ENCODE measurements around the gene MSRB2. TPM values are rescaled to one million over a fixed set of nuclear protein-coding genes. Genes with fewer than 3 reads are reported as not detected.

Gene MSRB2
- total and polyA plus RNA-seq, 2 experiments from 2014 or later = 9.5 to 34.6 TPM

DNA sequence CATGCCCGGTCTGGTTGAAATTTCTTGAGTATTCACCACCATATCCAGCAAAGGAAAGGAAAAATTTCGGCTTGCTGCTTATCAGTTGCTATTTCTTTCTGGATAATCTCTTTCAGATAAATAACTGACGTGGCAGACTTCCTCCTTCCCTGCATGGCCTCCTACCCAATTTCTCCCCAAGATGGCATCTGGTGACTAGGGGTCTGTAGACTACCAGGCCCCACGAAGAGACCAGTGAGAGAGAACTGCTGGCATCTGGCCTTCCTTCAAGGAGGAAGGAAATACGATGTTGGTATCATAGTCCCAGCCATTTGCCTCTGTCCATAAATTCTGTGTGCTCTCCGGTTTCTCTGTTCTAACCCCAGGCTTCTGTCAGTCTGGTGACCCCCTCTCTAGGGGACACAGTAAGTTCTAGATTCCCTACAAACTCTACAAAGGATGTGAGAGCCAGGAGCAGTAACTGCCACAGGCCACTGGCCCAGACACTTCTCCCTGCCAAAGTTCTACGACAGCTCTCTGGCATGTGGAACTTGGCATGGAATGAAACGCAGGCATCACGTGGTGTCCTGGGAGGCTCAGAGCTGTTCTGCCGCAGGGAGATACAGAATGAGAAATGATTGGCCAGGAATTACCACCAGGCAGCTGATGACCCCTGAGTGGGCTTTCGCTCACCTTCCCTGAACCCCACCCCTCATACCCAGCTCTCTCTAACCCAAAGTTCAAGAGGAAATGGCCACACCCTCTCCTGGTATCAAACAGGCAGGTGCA is 30.0 kb upstream of the MSRB2 start (continued):
- TF ChIP-seq CREB1 (CRISPR knock-in tag; IDR thresholded peaks at IDR 0.05; ENCODE audit: low read depth) (no peak), JUNB (IDR thresholded peaks at IDR 0.05; ENCODE audit: unreplicated experiment) (no peak), EZH2phosphoT487 (IDR thresholded peaks at IDR 0.05; ENCODE audit: unreplicated experiment) (no peak), ZNF114 (CRISPR knock-in tag; IDR thresholded peaks at IDR 0.05) (no peak), NANOG (IDR thresholded peaks at IDR 0.05; ENCODE audit: borderline replicate concordance) (no peak)

DNA sequence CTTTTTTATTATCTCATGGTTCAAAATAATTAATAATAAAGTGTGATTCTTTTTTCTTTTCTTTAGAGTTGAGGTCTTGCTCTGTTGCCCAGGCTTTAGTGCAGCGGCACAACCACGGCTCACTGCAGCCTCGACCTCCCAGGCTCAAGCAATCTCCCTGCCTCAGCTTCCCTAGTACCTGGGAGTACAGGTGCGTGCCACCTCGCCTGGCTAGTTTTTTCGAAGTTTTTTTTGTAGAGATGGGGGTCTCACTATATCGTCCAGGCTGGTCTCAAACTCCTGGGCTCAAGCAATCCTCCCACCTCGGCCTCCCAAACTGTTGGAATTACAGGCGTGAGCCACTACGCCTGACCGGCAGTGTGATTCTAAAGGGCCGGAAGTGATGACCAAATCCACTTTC is 28.0 kb upstream of the MSRB2 start:
- H3K9me2 ChIP-seq (ENCODE audit: insufficient read depth) = no peaks in the 10 kb centered on the region
- no peak for DNase-seq (ENCODE audit: low spot score)
- no peak for ATAC-seq
- H3F3A ChIP-seq (replicated peaks; ENCODE audit: low read depth) = no peaks in the 10 kb centered on the region
- H3K4me3 ChIP-seq = no peak overlapping the region
- no peak overlapping the region for H3K4me2 ChIP-seq
- H3K4me3 Mint-ChIP-seq = no peak overlapping the region
- no peaks in the 10 kb centered on the region for H3K9me3 Mint-ChIP-seq
- peaks cover 16% of the 10 kb centered on the region for H3K4me1 ChIP-seq (ENCODE audit: insufficient read depth)
- no peaks in the 10 kb centered on the region for H3K36me3 Mint-ChIP-seq (ENCODE audit: low read depth)
- H3K4me1 Mint-ChIP-seq = peaks cover 11% of the 10 kb centered on the region; the same call in 2 of the 3 replicates
- no peak overlapping the region for H3K27ac Mint-ChIP-seq
- H3K79me2 ChIP-seq (replicated peaks; ENCODE audit: insufficient read depth) = no peaks in the 10 kb centered on the region
- H3K36me3 ChIP-seq (ENCODE audit: insufficient read depth) = no peaks in the 10 kb centered on the region
- TF ChIP-seq, protein P1, sequence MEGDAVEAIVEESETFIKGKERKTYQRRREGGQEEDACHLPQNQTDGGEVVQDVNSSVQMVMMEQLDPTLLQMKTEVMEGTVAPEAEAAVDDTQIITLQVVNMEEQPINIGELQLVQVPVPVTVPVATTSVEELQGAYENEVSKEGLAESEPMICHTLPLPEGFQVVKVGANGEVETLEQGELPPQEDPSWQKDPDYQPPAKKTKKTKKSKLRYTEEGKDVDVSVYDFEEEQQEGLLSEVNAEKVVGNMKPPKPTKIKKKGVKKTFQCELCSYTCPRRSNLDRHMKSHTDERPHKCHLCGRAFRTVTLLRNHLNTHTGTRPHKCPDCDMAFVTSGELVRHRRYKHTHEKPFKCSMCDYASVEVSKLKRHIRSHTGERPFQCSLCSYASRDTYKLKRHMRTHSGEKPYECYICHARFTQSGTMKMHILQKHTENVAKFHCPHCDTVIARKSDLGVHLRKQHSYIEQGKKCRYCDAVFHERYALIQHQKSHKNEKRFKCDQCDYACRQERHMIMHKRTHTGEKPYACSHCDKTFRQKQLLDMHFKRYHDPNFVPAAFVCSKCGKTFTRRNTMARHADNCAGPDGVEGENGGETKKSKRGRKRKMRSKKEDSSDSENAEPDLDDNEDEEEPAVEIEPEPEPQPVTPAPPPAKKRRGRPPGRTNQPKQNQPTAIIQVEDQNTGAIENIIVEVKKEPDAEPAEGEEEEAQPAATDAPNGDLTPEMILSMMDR (conservative IDR thresholded peaks at IDR 0.05; ENCODE audit: low read depth in 2 of 2) = no peak
- no peak for TF ChIP-seq STAT1 (IDR thresholded peaks at IDR 0.05; ENCODE audit: unreplicated experiment)
- TF ChIP-seq NANOG (IDR thresholded peaks at IDR 0.05; ENCODE audit: borderline replicate concordance) = no peak
- TF ChIP-seq ZNF331 (CRISPR knock-in tag; IDR thresholded peaks at IDR 0.05; ENCODE audit: low read depth) = no peak
- TF ChIP-seq, protein P2, sequence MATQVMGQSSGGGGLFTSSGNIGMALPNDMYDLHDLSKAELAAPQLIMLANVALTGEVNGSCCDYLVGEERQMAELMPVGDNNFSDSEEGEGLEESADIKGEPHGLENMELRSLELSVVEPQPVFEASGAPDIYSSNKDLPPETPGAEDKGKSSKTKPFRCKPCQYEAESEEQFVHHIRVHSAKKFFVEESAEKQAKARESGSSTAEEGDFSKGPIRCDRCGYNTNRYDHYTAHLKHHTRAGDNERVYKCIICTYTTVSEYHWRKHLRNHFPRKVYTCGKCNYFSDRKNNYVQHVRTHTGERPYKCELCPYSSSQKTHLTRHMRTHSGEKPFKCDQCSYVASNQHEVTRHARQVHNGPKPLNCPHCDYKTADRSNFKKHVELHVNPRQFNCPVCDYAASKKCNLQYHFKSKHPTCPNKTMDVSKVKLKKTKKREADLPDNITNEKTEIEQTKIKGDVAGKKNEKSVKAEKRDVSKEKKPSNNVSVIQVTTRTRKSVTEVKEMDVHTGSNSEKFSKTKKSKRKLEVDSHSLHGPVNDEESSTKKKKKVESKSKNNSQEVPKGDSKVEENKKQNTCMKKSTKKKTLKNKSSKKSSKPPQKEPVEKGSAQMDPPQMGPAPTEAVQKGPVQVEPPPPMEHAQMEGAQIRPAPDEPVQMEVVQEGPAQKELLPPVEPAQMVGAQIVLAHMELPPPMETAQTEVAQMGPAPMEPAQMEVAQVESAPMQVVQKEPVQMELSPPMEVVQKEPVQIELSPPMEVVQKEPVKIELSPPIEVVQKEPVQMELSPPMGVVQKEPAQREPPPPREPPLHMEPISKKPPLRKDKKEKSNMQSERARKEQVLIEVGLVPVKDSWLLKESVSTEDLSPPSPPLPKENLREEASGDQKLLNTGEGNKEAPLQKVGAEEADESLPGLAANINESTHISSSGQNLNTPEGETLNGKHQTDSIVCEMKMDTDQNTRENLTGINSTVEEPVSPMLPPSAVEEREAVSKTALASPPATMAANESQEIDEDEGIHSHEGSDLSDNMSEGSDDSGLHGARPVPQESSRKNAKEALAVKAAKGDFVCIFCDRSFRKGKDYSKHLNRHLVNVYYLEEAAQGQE (IDR thresholded peaks at IDR 0.05; ENCODE audit: unreplicated experiment) = no peak
- no peak for TF ChIP-seq ZNF114 (CRISPR knock-in tag; IDR thresholded peaks at IDR 0.05)
- TF ChIP-seq, protein P3, sequence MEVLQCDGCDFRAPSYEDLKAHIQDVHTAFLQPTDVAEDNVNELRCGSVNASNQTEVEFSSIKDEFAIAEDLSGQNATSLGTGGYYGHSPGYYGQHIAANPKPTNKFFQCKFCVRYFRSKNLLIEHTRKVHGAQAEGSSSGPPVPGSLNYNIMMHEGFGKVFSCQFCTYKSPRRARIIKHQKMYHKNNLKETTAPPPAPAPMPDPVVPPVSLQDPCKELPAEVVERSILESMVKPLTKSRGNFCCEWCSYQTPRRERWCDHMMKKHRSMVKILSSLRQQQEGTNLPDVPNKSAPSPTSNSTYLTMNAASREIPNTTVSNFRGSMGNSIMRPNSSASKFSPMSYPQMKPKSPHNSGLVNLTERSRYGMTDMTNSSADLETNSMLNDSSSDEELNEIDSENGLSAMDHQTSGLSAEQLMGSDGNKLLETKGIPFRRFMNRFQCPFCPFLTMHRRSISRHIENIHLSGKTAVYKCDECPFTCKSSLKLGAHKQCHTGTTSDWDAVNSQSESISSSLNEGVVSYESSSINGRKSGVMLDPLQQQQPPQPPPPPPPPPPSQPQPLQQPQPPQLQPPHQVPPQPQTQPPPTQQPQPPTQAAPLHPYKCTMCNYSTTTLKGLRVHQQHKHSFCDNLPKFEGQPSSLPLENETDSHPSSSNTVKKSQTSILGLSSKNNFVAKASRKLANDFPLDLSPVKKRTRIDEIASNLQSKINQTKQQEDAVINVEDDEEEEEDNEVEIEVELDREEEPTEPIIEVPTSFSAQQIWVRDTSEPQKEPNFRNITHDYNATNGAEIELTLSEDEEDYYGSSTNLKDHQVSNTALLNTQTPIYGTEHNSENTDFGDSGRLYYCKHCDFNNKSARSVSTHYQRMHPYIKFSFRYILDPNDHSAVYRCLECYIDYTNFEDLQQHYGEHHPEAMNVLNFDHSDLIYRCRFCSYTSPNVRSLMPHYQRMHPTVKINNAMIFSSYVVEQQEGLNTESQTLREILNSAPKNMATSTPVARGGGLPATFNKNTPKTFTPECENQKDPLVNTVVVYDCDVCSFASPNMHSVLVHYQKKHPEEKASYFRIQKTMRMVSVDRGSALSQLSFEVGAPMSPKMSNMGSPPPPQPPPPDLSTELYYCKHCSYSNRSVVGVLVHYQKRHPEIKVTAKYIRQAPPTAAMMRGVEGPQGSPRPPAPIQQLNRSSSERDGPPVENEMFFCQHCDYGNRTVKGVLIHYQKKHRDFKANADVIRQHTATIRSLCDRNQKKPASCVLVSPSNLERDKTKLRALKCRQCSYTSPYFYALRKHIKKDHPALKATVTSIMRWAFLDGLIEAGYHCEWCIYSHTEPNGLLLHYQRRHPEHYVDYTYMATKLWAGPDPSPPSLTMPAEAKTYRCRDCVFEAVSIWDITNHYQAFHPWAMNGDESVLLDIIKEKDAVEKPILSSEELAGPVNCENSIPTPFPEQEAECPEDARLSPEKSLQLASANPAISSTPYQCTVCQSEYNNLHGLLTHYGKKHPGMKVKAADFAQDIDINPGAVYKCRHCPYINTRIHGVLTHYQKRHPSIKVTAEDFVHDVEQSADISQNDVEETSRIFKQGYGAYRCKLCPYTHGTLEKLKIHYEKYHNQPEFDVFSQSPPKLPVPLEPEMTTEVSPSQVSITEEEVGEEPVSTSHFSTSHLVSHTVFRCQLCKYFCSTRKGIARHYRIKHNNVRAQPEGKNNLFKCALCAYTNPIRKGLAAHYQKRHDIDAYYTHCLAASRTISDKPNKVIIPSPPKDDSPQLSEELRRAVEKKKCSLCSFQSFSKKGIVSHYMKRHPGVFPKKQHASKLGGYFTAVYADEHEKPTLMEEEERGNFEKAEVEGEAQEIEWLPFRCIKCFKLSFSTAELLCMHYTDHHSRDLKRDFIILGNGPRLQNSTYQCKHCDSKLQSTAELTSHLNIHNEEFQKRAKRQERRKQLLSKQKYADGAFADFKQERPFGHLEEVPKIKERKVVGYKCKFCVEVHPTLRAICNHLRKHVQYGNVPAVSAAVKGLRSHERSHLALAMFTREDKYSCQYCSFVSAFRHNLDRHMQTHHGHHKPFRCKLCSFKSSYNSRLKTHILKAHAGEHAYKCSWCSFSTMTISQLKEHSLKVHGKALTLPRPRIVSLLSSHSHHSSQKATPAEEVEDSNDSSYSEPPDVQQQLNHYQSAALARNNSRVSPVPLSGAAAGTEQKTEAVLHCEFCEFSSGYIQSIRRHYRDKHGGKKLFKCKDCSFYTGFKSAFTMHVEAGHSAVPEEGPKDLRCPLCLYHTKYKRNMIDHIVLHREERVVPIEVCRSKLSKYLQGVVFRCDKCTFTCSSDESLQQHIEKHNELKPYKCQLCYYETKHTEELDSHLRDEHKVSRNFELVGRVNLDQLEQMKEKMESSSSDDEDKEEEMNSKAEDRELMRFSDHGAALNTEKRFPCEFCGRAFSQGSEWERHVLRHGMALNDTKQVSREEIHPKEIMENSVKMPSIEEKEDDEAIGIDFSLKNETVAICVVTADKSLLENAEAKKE (CRISPR knock-in tag; IDR thresholded peaks at IDR 0.05) = no peak
- TF ChIP-seq CREB1 (CRISPR knock-in tag; IDR thresholded peaks at IDR 0.05; ENCODE audit: low read depth) = no peak
- TF ChIP-seq JUNB (IDR thresholded peaks at IDR 0.05; ENCODE audit: unreplicated experiment) = no peak
- TF ChIP-seq EZH2 (IDR thresholded peaks at IDR 0.05; ENCODE audit: low read depth, unreplicated experiment) = no peak
- H3K27me3 Mint-ChIP-seq (ENCODE audit: insufficient read depth, low read depth, poor library complexity) = peaks cover 5% of the 10 kb centered on the region
- H2AFZ ChIP-seq = 0 out of 2 replicates have a peak overlapping the region, but pooled peaks have one; percentile 86
- no peaks in the 10 kb centered on the region for H3K27me3 ChIP-seq (ENCODE audit: insufficient read depth)
- H3K27ac ChIP-seq (ENCODE audit: low read depth) = no peak overlapping the region
- H4K20me1 ChIP-seq (replicated peaks; ENCODE audit: insufficient read depth) = no peaks in the 10 kb centered on the region
